H1 (cell line): ENCODE measurements around the gene NBAS. TPM values are rescaled to one million over a fixed set of nuclear protein-coding genes. Genes with fewer than 3 reads are reported as not detected.

Source experiments
- CTCF ChIA-PET: fragments of 300-600 bp; sonication (Branson Sonifier 250); formaldehyde crosslinking; loops from one replicate; lab custom pipeline; 2021; ENCODE audit not compliant: partially characterized antibody; lab: Charles Lee
- POLR2A ChIA-PET: fragments of 300-600 bp; sonication (Branson Sonifier 250); formaldehyde crosslinking; loops from one replicate; lab custom pipeline; 2021; ENCODE audit warnings: inconsistent platforms; ENCODE audit not compliant: partially characterized antibody; lab: Charles Lee
- DNase-seq, 2 experiments: peaks; one replicate each; pipeline versions ENCODE4 v3.0.0 to v3.0.0-alpha.2; 2010 to 2022; ENCODE audit warnings: low spot score in 2 of 2, low read depth in 1 of 2, mixed read lengths in 1 of 2
- FAIRE-seq: peaks from 2 replicates; lab custom pipeline; 2011; peaks lifted over from hg19 to GRCh38; lab: Jason Lieb, UNC
- H2AFZ ChIP-seq: 2 replicates; pipeline ENCODE4 v1.8.1; 2012; ENCODE audit warnings: low read length, inconsistent platforms
- H2AK5ac ChIP-seq: 2 replicates; pipeline ENCODE4 v1.6.1; 2013; ENCODE audit warnings: low read depth, low read length
- H2BK120ac ChIP-seq: replicated peaks from 2 replicates; pipeline ENCODE3; 2013; ENCODE audit warnings: low read depth, low read length, inconsistent platforms
- H2BK12ac ChIP-seq: 2 replicates; pipeline ENCODE4 v1.6.1; 2013; ENCODE audit warnings: low read depth, low read length
- H2BK15ac ChIP-seq: 2 replicates; pipeline ENCODE4 v1.6.1; 2013; ENCODE audit warnings: low read length
- H2BK20ac ChIP-seq: 2 replicates; pipeline ENCODE4 v1.6.1; 2013; ENCODE audit warnings: low read length
- H2BK5ac ChIP-seq: 2 replicates; pipeline ENCODE4 v1.6.1; 2013; ENCODE audit warnings: low read depth, low read length
- H3K14ac ChIP-seq: 2 replicates; pipeline ENCODE4 v1.6.1; 2013; ENCODE audit warnings: inconsistent platforms; ENCODE audit not compliant: insufficient read length
- H3K18ac ChIP-seq: 2 replicates; pipeline ENCODE4 v1.6.1; 2013; ENCODE audit warnings: low read length; ENCODE audit errors: extremely low read depth
- H3K23ac ChIP-seq: 2 replicates; pipeline ENCODE4 v1.6.1; 2013; ENCODE audit warnings: inconsistent platforms; ENCODE audit not compliant: insufficient read length
- H3K23me2 ChIP-seq: 2 replicates; pipeline ENCODE4 v1.6.1; 2013; ENCODE audit warnings: low read depth, low read length
- H3K27ac ChIP-seq: 2 replicates; pipeline ENCODE4 v1.6.1; 2011; ENCODE audit warnings: low read depth, low read length, inconsistent platforms
- H3K27me3 ChIP-seq, 4 experiments: replicated peaks in 1 of 4; 1 replicate in 1 of 4; 2 replicates in 3 of 4; pipeline versions ENCODE4 v1.6.1 to v1.8.1; 2011 to 2013; ENCODE audit warnings: low read length in 3 of 4, mild to moderate bottlenecking in 3 of 4, inconsistent platforms in 2 of 4, mixed read lengths in 2 of 4, moderate library complexity in 1 of 4; ENCODE audit not compliant: control insufficient read depth in 3 of 4, insufficient read depth in 3 of 4; ENCODE audit errors: extremely low read depth in 1 of 4
- H3K36me3 ChIP-seq, 4 experiments: 2 replicates each; pipeline versions ENCODE4 v1.6.1 to v1.8.1; 2011 to 2013; ENCODE audit warnings: mild to moderate bottlenecking in 4 of 4, low read length in 3 of 4, moderate library complexity in 2 of 4, control low read depth in 1 of 4, inconsistent platforms in 1 of 4; ENCODE audit not compliant: insufficient read depth in 4 of 4, control insufficient read depth in 2 of 4
- H3K4ac ChIP-seq: replicated peaks from 2 replicates; pipeline ENCODE3; 2013; ENCODE audit warnings: low read length, low read depth, mixed read lengths, inconsistent platforms; ENCODE audit not compliant: insufficient read length
- H3K4me1 ChIP-seq, 4 experiments: replicated peaks in 1 of 4; 1 replicate in 1 of 4; 2 replicates in 3 of 4; pipeline versions ENCODE4 v1.6.1 to v1.8.1; 2011 to 2013; ENCODE audit warnings: low read length in 3 of 4, inconsistent platforms in 2 of 4, mixed read lengths in 1 of 4; ENCODE audit not compliant: insufficient read depth in 4 of 4, control insufficient read depth in 3 of 4
- H3K4me2 ChIP-seq, 2 experiments: 2 replicates each; pipeline versions ENCODE4 v1.6.1 to v1.8.1; 2011 to 2013; ENCODE audit warnings: low read depth in 2 of 2, low read length in 2 of 2, control low read depth in 1 of 2, inconsistent platforms in 1 of 2, mild to moderate bottlenecking in 1 of 2; ENCODE audit not compliant: insufficient read depth in 1 of 2
- H3K4me3 ChIP-seq, 4 experiments: fragments of 200-600, 300-600 bp in 1 of 4; sonication (generic), shearing (Covaris generic), sonication (Bioruptor Twin) in 1 of 4; 2 replicates each; pipeline versions ENCODE4 v1.5.1 to v1.8.1; 2011 to 2016; ENCODE audit warnings: low read length in 4 of 4, low read depth in 3 of 4, control low read depth in 2 of 4, inconsistent platforms in 2 of 4, mild to moderate bottlenecking in 2 of 4, mixed read lengths in 1 of 4, moderate library complexity in 1 of 4; ENCODE audit not compliant: insufficient read depth in 2 of 4; ENCODE audit errors: extremely low read depth in 1 of 4
- H3K56ac ChIP-seq: replicated peaks from 2 replicates; pipeline ENCODE3; 2013; ENCODE audit warnings: low read depth, mild to moderate bottlenecking, mixed read lengths, low read length, inconsistent platforms; ENCODE audit not compliant: insufficient read length
- H3K79me1 ChIP-seq: 2 replicates; pipeline ENCODE4 v1.6.1; 2013; ENCODE audit warnings: low read depth, low read length, control low read depth
- H3K79me2 ChIP-seq, 2 experiments: 2 replicates each; pipeline versions ENCODE4 v1.6.1 to v1.8.1; 2012 to 2013; ENCODE audit warnings: low read length in 2 of 2, mild to moderate bottlenecking in 2 of 2, inconsistent platforms in 1 of 2; ENCODE audit not compliant: insufficient read depth in 2 of 2, control insufficient read depth in 1 of 2
- H3K9ac ChIP-seq, 4 experiments: replicated peaks in 1 of 4; 1 replicate in 1 of 4; 2 replicates in 3 of 4; pipeline versions ENCODE4 v1.6.1 to v1.8.1; 2011 to 2013; ENCODE audit warnings: low read depth in 3 of 4, low read length in 3 of 4, control low read depth in 2 of 4, mild to moderate bottlenecking in 2 of 4, moderate library complexity in 2 of 4, inconsistent platforms in 1 of 4; ENCODE audit errors: extremely low read depth in 1 of 4
- H3K9me3 ChIP-seq, 2 experiments: 2 replicates each; pipeline versions ENCODE4 v1.6.1 to v1.8.1; 2012 to 2013; ENCODE audit warnings: mild to moderate bottlenecking in 2 of 2, moderate library complexity in 2 of 2, control low read depth in 1 of 2, inconsistent platforms in 1 of 2, low read depth in 1 of 2, low read length in 1 of 2, mixed read lengths in 1 of 2; ENCODE audit not compliant: insufficient read depth in 2 of 2
- H4K20me1 ChIP-seq, 2 experiments: replicated peaks in 1 of 2; 2 replicates each; pipeline versions ENCODE3 to v1.8.1; 2011 to 2013; ENCODE audit warnings: inconsistent platforms in 2 of 2, low read length in 2 of 2, mild to moderate bottlenecking in 1 of 2; ENCODE audit not compliant: insufficient read depth in 2 of 2, control insufficient read depth in 1 of 2
- H4K5ac ChIP-seq: 2 replicates; pipeline ENCODE4 v1.6.1; 2013; ENCODE audit warnings: low read length, low read depth, mixed read lengths, inconsistent platforms; ENCODE audit not compliant: insufficient read length
- H4K8ac ChIP-seq: 2 replicates; pipeline ENCODE4 v1.8.0; 2013; ENCODE audit warnings: mild to moderate bottlenecking, moderate library complexity, low read length, inconsistent platforms; ENCODE audit not compliant: insufficient read depth; ENCODE audit errors: extremely low read depth
- H4K91ac ChIP-seq: replicated peaks from 2 replicates; pipeline ENCODE3; 2013; ENCODE audit warnings: low read length, mixed read lengths, inconsistent platforms; ENCODE audit not compliant: insufficient read length
- EGR1 ChIP-seq: IDR thresholded peaks from 2 replicates; pipeline ENCODE4 v1.6.1; 2011; ENCODE audit warnings: low read depth, low read length, borderline replicate concordance
- KDM1A ChIP-seq: fragments of 200-600, 300-600 bp; sonication (generic); IDR thresholded peaks from 2 replicates; pipeline ENCODE4 v1.7.1; 2016; ENCODE audit warnings: mild to moderate bottlenecking, low read length, borderline replicate concordance
- KDM5A ChIP-seq: fragments of 200-600 bp; IDR thresholded peaks from 2 replicates; pipeline ENCODE4 v1.7.1; 2012; ENCODE audit warnings: mild to moderate bottlenecking, low read length, inconsistent platforms, mixed read lengths
- SIRT6 ChIP-seq: IDR thresholded peaks from one replicate; pipeline ENCODE4 v1.7.1; 2012; ENCODE audit warnings: low read length, inconsistent platforms
- SIX5 ChIP-seq: IDR thresholded peaks from 2 replicates; pipeline ENCODE4 v1.6.1; 2011; ENCODE audit warnings: mild to moderate bottlenecking, low read depth, low read length
- TAF1 ChIP-seq: IDR thresholded peaks from 2 replicates; pipeline ENCODE4 v1.6.1; 2011; ENCODE audit warnings: mild to moderate bottlenecking, low read depth, low read length
- WGBS, 2 experiments: shearing (Covaris generic) in 1 of 2; methylation state at CpG; one replicate each; pipeline versions ENCODE4 v1.1.6 to v1.1.7; 2013 to 2015; ENCODE audit warnings: low lambda C conversion rate in 2 of 2, mixed read lengths in 2 of 2, inconsistent platforms in 1 of 2, low coverage in 1 of 2, missing lambda C conversion rate in 1 of 2; ENCODE audit not compliant: insufficient replicate concordance in 2 of 2, insufficient coverage in 1 of 2, insufficient read length in 1 of 2; ENCODE audit errors: extremely low coverage in 1 of 2, missing lambda C conversion rate in 1 of 2; 5-methylcytosine and 5-hydroxymethylcytosine counted together
- polyA plus RNA-seq, 7 experiments: library from polyadenylated mRNA; depleted of rRNA in 3 of 7; stranded (reverse) in 5 of 7; unstranded in 2 of 7; fragments of >200 nt in 5 of 7; fragments of 200-250 nt in 2 of 7; gene quantifications; 1 replicate in 5 of 7; 2 replicates in 1 of 7; 4 replicates in 1 of 7; pipeline versions ENCODE4 v1.2.1 to v1.2.3, GENCODE V29; 2011 to 2013; ENCODE audit warnings: missing spikeins in 2 of 7, mixed read lengths in 2 of 7
- total RNA-seq: library from RNA; stranded (reverse); fragmentation: NEBNext Ultra II Directional; extraction: Animal tissue kit (Norgen Biotek cat#: 25700); gene quantifications from 2 replicates; pipeline ENCODE4 v1.2.1, GENCODE V29; 2021

NBAS gene
- total and polyA plus RNA-seq, 2 of the 8 experiments (the other 6 are each of a cell fraction or from before 2014, with no cell fraction given), result 19.6 to 34.8 TPM

- Histone ChIP-seq H3K23me2 (no peaks in the 10 kb centered on the region; the same call in none of the 2 replicates), H3K79me2 (no peaks in the 10 kb centered on the region), H3K79me1 (no peaks in the 10 kb centered on the region), H4K5ac (no peak overlapping the region), H2BK20ac (no peak overlapping the region), H2BK120ac (no peak overlapping the region), H3K4me2 (no peak overlapping the region), H2BK15ac (no peak overlapping the region), H3K9ac (no peak overlapping the region), H2BK12ac (no peak overlapping the region), H3K4me1 (peaks cover 0 to 4% (median 0%) of the 10 kb centered on the region in 4 experiments; a peak in 1 of 7 replicates), H3K4ac (no peak overlapping the region), H3K4me3 (no peak overlapping the region), H3K18ac (no peak overlapping the region), H3K27me3 (no peaks in the 10 kb centered on the region), H4K8ac (no peak overlapping the region), H3K27ac (no peak overlapping the region), H4K91ac (no peak overlapping the region), H2BK5ac (no peak overlapping the region), H3K36me3 (no peaks in the 10 kb centered on the region), H3K56ac (no peak overlapping the region), H3K14ac (no peak overlapping the region), H4K20me1 (no peaks in the 10 kb centered on the region), H3K9me3 (no peaks in the 10 kb centered on the region), H2AK5ac (no peak overlapping the region), H3K23ac (no peak overlapping the region), H2AFZ (no peak overlapping the region)
- ChIA-PET CTCF (interaction anchor here (5.9 kb wide), 1 partner anchor 12 kb away, joined by 42 read pairs; no protein-coding TSS in a partner anchor), POLR2A (no interaction called here)
- DNase-seq (no peak), FAIRE-seq (no peak)
- 0% methylated on average over 2 of the region's 2 CpGs; no CpG with 5 or more reads in 1 of the 2 experiments for WGBS, 2 experiments
- no peak for TF ChIP-seq KDM1A
- no peak for TF ChIP-seq SIRT6
- TF ChIP-seq TAF1, result no peak
- no peak for TF ChIP-seq KDM5A
- no peak for TF ChIP-seq SIX5
- TF ChIP-seq EGR1, result no peak
Measured at GRCh38 chr2:15565994-15566671, 5.0 kb upstream of the NBAS start.
